ENCODE data around the gene DMC1.

DMC1 gene

DNA sequence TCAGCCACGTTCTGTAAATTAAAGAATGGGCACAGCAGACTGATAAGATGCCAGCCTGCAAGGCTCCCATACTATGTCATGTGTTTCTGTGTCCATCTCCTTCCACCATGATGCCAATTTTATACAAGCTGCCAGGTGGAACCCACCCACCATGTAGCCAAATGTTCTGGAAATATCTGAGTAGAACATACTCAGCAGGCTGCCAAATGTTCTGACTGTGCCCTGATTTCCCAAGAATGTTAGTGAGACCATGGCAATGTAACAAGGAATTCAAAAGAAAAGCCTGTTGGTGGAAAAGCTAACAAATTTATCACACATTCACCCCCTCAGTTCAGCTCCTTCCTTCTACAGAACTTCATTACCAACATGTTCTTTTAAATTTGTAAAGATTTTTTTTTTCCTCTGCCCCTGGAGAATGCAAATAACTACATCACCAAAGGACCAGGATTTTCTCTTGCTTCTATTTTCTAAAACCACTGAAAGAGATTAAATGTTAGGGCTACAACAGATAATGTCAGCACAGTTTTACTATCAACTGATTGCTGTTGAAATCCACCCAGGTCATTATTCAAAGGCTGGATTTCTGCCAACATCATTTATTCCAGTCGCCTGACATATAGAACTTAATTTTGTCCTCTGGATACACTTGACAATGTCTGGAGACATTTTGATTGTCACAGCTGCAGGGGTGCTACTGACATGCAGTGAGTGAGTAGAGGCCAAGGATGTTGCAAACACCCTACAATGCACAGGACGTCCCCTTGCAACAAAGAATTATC lies 3.1 kb downstream of the DMC1 start:
- no peak for DNase-seq

DNA sequence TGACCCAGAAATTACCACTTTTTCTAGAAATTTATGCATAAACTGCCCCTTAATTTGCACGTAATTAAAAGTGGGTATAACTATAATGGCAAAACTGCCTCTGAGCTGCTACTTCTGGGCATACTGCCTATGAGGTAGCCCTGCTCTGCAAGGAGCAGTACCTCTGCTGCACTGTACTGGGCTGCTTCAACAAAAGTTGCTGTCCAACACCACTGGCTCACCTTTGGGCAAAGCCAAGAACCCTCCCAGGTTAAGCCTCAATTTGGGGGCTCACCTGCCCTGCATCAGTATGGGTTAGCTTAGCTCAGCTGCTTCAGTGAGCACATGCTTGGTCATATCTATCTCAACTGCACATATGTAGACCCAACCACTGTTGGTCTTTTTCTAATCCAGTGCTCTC lies 4.5 kb downstream of the DMC1 start:
- no peak for DNase-seq

DNA sequence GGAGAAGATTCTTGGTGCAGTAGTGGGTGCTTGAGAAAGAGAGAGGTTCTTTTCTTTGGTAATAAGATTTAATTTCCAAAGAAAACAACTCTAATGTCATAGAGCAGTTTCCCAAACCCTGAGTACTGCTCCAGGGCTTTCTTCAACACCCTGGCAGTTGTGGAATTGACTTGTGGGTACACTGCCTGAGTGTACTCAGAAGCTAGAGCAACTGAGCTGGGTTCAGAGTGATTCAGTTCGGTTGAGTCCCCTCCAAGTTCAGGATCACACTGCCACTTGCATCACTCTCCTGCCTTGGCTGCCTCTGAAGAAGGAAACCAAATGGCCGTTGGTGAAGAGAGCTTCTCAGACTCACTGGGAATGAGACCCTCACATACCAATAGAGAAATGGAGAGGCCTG lies 5.3 kb downstream of the DMC1 start:
- DNase-seq = no peak

DNA sequence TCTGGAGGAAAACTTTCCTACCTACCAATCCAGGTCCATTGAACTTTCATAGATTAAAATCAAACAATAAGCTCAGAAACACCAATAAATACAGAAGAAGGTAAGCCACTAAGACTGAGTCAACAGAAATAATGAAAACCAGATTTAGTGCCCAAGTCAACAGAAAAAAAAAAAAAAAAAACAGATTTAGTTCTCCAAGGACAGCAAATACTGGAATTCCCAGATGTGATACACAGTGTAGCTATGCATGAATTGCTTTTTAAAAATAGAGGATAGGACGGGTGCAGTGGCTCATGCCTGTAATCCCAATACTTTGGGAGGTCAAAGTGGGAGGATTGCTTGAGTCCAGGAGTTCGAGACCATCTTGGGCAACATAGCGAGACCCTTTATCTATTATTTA lies 15.7 kb downstream of the DMC1 start:
- DNase-seq = no peak

DNA sequence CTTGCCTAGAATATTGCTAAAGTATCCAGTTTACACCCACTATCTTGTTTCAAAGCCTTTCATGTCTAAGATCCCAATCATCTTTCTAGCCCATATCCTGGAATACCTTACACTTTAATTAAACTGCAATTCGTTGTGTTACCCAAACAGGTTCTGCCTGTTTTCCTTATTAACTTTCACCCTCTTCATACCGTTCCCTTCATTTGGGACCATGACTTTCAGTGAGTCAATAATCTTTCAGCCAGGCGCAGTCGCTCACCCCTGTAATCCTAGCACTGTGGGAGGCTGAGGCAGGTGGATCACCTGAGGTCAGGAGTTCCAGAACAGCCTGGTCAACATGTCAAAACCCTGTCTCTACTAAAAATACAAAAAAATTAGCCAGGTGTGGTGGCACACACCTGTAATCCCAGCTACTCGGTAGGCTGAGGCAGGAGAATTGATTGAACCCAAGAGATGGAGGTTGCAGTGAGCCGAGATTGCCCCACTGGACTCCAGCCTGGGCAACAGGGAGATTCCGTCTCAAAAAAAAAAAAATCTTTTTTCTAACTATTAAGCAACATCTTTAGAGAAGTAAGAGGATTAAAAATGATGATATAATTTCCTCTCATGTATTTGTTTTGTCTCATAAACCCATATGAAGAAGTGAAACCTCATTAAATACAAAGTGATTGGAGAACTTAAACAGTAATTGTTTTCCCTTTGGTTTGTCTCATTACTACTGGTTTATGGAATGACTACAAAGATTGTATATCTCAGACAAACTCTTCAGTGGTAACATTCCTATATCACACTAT lies 20.7 kb downstream of the DMC1 start:
- no peak for DNase-seq

DNA sequence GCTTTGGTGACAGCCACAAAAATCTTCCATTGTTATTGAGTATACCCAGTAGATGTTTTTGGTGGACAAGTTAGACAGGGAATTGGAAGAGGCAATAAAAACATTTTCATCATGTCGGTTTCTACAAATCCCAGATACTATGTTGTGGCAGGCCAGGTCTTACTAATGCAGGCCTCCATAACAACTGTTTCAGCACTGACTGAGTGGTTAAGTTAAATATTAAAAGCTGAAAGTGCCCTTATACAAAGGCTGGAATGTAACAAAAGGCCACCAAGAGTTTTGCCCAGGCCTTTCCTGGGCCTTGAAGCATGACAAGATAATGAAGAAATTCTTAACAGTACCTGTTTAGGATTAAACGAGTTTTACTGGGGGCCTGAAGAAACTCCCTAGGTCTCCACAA lies 29.3 kb downstream of the DMC1 start:
- no peak for DNase-seq

DNA sequence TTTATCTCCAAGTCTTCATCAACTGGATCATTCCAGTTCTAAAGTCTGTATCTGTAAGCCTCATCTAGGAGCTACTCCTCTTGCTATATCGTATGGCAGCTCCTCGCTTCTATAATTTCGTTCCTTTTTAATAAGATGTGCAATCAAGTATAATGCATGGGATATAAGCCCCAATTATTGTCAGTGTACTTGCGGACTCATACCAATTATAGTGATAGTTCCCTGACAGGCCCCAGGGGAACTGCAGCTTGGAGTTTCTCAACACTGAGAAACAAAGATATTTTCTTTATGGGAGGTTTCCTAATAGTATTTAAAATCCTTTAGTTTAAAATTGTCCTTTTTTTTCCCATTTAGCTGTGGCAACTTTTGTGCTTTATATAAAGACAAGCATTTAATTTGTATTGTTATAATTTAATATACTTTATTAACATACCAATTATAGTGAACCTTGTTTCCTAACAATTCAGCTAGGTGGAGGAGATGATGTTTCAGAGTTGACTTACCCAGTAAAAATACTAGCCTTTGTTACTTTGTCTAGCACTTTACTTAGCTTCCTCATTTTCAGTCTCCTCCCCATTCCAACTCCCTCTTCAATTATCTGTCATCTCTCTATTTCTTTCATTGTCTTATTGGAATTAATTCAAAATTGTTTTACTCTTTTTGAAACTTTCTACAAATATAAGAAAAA lies 38.6 kb downstream of the DMC1 start:
- DNase-seq = no peak

DNA sequence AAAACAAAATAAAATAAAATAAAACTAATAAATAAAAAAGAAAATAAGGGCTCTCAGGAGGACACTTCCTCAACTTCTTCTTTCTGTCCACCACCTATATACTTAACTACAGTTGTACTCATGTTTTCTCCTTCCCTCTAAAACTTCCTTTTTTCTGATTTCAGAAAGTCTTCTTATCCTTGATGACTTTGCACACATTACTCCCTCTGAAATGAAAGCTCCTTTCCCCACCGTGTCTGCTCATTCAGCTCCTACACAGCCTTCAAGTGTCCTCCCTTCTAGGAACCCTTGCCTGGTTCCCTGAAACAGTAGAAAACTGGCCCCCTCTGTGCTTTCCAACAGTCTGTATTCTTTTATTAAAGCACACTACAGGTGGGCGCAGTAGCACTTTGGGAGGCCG lies 45.6 kb downstream of the DMC1 start:
- DNase-seq = no peak

DNA sequence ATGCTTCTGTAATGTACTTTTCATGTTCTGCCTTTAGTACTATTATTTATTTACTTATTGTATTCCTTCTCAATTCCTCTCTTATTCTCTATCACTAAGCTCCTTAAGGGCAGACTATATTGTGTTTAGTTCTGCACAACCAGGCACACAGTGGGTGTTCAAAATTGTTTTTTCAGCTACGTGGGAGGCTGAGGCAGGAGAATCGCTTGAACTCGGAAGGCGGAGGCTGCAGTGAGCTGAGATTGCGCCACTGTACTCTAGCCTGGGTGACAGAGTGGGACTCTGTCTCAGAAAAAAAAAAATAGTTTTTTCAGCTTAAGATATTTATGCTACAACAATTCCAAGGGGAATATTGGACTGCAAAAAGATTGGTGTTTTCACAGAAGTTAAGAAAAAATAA lies 46.5 kb downstream of the DMC1 start:
- DNase-seq = no peak

DNA sequence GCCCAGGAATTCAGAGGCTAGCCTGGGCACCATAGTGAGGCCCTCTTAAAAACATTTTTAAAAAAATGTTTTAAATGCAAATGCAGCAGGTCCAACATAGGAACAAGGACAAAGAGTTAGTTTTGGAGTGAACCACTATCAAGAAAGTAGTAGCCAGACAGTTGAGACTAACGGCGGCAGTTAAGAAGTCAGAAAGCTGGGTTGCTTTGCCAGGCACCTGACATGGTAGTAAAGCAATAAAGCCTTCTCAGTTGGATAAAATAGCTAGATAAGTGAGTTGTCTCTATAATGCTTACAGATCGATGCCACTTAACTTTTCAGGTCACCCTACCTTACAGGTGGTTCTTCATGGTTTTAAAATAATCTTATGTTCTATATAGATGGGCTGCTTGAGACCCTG lies 47.0 kb downstream of the DMC1 start:
- no peak for DNase-seq

DNA sequence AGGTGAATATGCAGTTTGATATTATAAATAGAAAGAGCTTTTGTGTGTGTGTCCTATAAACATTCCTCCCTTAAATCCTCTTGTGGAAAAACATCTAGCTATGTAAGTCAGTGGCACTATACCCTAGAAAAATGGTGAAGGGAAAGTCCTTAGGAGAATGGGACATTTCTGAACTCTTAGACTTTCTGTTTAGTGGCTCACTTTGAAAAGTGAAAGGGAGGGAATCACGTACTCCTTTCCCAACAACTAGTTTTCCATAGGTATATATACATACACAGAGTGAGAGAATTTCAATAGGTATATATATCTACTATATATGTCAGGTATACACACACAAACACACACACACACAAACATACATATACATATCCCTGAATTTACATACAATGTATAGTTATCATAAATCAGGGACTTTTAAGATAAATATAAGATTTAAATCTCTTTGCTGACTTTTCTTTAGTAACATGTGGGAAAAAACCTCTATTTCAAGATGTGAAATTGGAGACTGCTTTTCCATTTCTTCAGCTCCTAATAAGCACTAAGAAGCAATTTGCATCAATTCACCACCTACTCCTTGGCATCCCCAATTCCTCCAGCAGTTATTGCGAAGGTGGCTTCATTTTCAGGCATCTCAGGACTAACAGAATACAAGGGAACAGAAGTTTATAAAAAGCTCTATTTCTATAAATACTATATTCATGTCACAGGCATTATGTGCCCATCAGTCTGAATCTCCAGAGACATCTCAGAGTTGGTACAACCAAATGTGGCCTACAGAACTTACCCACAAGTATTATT lies 50.3 kb downstream of the DMC1 start:
- DNase-seq = no peak

DNA sequence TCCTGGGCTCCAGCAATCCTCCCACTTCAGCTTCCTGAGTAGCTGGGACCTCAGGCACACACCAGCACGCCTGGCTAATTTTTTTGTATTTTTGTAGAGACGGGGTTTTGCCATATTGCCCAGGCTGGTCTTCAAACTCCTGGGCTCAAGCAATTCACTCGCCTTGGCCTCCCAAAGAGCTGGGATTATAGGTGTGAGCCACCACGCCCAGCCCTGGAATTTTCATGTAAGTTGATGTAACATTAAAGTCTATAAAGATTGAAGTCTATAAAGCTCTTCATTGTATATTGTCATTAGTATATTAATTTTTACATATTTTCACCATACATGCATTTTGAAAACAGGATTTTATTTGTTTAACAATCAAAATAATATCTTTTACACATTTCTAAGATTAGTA lies 51.4 kb downstream of the DMC1 start:
- DNase-seq = no peak

DNA sequence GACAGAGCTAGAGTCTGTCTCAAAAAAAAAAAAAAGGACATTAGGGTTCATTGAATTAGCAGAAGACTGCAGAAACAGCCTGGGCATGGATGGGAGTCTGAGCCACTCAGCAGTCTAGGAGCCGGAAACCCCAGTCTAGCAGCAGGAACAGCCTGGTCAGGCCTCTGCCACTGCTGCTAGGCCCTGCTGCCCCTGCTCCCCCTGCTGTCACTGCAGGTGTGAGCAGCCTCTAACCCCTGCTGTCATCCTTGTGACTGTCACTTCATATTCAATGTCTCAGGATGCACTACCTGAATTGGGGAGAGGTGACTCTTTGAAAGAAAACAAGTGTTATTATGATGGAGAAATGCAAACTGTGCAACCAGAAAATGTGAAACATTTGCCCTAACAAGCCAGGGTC lies 56.9 kb downstream of the DMC1 start:
- peak; percentile 17 to 32 for DNase-seq

DNA sequence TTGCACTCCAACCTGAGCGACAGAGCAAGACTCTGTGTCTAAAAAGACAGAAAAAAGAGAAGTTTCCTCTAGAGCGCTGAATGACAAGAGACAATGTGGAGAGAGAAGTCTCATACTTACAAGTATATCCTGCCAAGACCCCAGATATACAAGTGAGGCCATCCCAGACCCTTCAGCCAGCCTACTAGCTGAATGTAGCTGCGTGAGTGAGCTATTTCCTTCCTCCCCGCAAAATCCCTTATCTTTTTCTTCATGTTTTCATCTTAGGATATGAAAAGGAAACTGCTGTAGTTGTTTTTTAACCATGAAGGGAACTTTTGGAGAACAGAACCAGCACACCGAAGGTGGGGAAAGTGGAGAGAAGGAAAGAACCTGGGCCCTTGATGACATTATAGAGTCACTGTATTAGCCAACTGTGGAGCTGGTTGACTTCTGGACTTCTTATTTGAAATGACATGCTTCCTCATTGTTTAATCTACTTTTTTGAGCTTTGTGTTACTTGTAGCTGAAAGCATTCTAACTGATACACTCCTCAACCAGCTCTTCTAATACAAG lies 59.5 kb downstream of the DMC1 start:
- DNase-seq = no peak

DNA sequence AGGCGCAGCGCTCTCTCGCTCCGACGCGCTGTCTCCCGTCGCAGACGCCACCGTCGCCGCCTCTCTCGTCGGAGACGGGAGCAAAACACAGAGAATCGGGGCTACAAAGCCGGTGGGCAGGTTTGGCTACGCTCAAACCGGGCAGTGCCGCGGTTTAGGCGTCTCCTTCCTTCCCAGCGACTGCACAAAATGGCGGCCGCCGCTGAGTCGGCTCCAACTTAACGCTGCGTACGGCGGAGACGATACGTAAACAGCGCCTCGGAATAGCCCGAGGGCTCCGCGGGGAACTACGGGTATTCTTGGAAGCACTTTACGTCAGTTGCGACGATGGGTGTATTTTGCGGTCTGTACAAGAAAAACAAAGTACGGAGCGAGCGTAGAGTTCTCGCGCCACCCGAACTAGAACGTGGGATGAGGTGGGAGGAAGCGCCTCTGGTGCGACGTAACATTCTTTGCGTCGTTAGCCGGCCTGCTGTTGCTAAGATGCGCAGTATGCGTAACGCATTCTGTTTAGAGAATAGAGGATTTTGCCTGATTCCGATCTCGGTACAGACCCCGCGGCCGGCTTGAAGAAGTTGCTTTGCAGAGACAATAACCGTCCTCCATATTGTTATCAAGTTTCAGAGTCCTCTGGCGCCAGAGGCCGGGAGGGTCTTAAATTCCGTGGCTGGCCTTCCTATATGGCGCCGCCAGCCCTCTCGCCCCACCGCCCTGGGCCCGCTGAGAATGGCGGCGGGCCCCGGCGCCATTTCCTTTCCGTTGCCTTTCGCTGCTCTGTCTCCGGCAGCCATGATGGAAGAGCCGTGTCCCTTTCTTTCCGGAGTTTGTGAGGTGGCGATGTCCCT lies 63.6 kb downstream of the DMC1 start, which contains the start of gene DDX17:
DDX17 (minus strand) TSS at position 194 of the 845 bp plus-strand sequence.
- DNase-seq = peak; percentile 94 to 95

DNA sequence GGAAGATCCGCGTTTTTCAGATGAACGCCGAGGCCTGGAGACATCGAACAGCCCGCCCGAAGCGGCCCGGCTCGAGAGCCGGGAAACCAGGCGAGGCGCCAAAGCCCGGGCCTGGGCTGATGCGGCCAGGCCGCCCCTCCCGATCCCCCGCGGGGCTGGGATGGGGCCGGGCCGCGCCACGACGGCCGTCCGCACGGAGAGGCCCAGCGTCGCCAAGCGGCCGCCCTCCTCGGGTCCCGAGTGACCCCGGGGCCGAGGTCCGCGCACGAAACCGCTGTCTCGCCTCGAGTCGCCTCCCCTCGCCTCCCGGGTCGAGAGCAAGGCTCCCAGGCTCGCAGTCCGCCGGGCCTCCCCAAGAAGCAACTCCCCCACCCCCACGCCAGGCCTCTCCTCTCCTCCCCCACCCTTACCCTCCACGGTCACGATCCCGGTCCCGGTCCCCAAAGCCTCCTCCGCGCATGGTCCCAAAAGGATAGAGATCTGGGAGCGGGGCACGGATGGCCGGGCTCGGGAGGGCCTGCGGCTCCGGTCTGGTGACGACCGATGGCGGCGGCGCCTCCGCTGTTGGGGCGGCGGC lies 64.4 kb downstream of the DMC1 start:
- DNase-seq = peak; percentile 56 to 66

DNA sequence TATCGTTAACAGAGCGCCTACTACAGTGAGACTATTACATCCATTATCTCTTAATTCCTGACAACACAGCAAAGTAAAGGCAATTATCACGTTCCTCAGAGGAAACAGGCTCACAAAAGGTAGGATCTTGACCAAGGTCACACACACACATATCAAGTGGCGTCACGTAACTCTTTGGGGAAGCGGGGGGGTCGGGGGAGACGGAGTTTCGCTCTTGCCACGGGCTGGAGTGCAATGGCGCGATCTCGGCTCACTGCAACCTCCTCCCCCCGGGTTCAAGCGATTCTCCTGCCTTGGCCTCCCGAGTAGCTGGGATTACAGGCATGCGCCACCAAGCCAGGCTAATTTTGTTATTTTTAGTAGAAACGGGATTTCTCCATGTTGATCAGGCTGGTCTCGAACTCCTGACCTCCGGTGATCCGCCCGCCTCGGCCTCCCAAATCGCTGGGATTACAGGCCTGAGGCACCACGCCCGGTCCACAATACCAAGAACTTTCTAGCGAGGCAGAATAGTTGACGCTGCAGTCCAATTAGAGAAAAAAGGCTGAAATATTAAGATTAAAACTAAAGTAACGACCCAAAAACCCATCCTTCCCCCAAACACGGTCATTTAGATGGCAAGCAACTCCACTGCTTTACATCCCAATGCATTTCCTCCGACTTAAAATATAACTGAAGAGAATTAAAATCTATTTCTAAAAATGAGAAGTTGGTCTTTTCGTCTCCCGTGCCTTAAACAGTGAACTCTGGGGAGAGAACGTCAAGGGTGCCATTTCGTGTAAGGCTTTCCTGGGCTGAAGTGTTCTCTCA lies 65.0 kb downstream of the DMC1 start:
- DNase-seq = peak; percentile 67 to 73

DNA sequence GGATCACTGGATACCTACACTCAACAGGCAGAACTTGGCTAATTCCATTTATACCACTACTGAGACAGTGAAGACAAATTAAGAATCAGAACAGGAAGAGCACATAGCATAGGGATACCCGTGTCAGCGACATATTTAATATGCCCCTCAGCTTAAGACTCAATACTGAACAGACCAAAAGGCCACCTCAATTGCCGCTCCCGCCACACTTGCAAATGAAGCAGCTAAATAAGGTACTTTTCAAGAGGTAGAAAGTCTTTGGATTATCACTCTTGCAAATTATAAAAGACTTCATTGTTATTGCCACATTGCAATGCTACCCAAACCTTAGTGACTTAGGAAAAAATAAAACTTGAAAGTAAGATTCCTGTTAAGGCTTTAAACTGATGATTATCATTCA lies 67.0 kb downstream of the DMC1 start:
- DNase-seq = no peak

DNA sequence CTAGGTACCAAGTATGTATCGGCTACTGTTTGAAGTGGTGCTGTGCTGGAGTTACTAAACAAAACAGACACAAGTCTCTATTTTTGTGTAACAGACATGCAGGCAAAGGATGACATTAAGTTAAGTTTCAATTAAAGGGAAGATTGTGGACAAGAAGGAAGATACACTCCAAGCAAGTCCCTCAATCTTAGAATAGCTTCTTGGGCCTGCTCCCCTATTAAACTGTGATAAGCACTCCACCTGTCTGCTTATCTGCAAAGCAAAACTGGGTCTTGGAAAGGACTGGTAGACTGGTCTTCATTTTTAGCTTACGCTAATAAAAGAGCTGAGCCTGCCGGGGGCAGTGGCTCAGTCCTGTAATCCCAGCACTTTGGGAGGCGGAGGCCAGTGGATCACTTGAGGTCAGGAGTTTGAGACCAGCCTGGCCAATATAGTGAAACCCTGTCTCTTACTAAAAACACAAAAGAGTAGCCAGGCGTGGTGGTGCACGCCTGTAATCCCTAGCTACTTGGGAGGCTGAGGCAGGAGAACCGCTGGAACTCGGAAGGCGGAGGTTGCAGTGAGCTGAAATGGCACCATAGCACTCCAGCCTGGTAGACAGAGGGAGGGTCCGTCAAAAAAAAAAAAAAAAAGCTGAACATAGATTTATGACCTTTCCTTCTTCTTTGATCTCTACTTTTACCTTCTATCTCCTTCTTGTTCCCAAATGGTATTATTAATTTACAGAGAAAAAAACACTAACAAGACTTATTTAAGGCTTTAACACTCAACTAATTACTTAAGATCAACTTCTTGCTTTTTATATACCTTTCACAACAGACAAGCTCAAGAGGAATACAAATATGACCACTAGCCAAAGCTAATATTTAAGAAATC lies 67.9 kb downstream of the DMC1 start:
- DNase-seq = no peak

All from activated CD4-positive, alpha-beta T cell treated with anti-CD3 and anti-CD28 coated beads, Interleukin-2, amount 50 U/mL, for 48 hours (primary cell).